Esophagus muscularis mucosa (tissue), 3 donors: ENCODE results near the gene WTIP.

Experiments used
- CTCF ChIP-seq, 3 experiments: fragments of 200-600 bp in 2 of 3; fragments of 450-650 bp in 1 of 3; sonication (generic) in 2 of 3; IDR thresholded peaks; one replicate each; pipeline ENCODE4 v1.5.1; 2017 to 2019; ENCODE audit warnings: antibody characterized with exemption in 3 of 3, mild to moderate bottlenecking in 2 of 3, moderate library complexity in 1 of 3
- POLR2A ChIP-seq: fragments of 450-650 bp; IDR thresholded peaks from one replicate; pipeline ENCODE4 v1.6.1; 2017; ENCODE audit warnings: antibody characterized with exemption, moderate library complexity, mild to moderate bottlenecking, low read depth

GRCh38 chr19:34497112-34497805 is 15.7 kb downstream of the WTIP start:
- TF ChIP-seq CTCF (IDR thresholded peaks at IDR 0.05) = no peak
- no peak for TF ChIP-seq POLR2A
